ENCODE results near the gene ACAP2. TPM values are rescaled to one million over a fixed set of nuclear protein-coding genes. Genes with fewer than 3 reads are reported as not detected.

The ACAP2 gene
- total RNA-seq, 2 experiments from 2014 or later = 54.6 to 55.7 TPM

DNA sequence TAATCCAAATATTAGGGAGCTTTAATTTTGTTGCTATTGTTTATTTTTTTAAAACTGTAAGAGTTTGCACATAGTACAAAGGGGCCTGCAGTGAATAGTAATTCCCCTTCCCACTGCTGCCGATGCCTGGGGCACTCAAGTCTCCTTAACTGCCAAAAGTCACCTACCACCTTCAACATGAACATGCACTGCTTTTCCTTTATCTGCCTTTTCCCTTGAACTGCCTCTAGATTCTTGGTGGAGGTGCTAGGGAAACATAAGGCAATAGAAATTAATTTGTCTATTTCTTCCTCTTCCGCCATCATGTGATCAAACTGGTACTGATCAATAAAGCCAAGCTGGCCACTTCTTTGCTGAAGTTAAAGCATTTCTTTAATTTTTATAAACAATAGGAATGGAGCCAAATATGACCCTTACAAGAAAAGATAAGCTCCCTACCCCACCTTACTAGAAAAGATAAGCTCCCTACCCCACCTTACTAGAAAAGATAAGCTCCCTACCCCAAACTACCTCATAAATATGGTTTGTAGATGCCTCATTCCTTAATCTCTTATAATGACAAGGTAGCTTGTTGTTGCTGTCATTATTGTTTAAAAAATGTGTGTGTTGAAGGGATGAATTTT is 17.4 kb upstream of the ACAP2 start:
- POLR2A ChIA-PET = interaction anchor here (1.2 kb wide), 1 partner anchor 10 kb away, joined by 4 read pairs; no protein-coding TSS in a partner anchor
- Mint-ChIP-seq H3K36me3 (ENCODE audit: low read depth) (no peaks in the 10 kb centered on the region), H3K9me3 (no peaks in the 10 kb centered on the region), H3K4me1 (ENCODE audit: low read depth) (peaks cover 15% of the 10 kb centered on the region), H3K27me3 (no peaks in the 10 kb centered on the region), H3K27ac (no peak overlapping the region), H3K4me3 (no peak overlapping the region)
- TF ChIP-seq, protein P1, sequence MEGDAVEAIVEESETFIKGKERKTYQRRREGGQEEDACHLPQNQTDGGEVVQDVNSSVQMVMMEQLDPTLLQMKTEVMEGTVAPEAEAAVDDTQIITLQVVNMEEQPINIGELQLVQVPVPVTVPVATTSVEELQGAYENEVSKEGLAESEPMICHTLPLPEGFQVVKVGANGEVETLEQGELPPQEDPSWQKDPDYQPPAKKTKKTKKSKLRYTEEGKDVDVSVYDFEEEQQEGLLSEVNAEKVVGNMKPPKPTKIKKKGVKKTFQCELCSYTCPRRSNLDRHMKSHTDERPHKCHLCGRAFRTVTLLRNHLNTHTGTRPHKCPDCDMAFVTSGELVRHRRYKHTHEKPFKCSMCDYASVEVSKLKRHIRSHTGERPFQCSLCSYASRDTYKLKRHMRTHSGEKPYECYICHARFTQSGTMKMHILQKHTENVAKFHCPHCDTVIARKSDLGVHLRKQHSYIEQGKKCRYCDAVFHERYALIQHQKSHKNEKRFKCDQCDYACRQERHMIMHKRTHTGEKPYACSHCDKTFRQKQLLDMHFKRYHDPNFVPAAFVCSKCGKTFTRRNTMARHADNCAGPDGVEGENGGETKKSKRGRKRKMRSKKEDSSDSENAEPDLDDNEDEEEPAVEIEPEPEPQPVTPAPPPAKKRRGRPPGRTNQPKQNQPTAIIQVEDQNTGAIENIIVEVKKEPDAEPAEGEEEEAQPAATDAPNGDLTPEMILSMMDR (IDR thresholded peaks at IDR 0.05) = no peak
- intact Hi-C loops (cut with micrococcal nuclease) = no loop called here
- DNase-seq (no peak), ATAC-seq (no peak)
- CTCF ChIA-PET = interaction anchor here (0.9 to 2.1 kb wide), 4 partner anchors 11 to 189 kb away, joined by 3 to 7 read pairs (median 5); partner anchors contain the start of gene XXYLT1

DNA sequence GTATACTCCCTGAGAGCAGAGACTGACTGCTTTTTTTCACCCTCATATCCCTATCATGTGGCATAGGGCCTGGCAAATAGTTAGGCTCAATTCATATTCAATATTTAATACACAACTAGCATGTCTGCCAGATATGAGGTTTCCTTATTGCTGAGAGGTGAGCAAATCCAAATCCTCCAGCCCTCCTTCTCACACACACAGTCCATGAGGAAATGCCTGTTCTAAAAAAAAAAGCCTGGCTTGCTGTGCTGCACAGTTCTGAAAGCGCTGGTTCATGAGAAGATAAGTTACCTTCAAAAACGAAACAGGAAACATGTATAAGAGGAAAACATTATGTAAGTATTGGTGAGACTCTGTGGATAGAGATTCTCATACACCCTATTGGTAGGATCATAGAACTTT is 15.5 kb upstream of the ACAP2 start:
- ATAC-seq = peak; percentile 89

DNA sequence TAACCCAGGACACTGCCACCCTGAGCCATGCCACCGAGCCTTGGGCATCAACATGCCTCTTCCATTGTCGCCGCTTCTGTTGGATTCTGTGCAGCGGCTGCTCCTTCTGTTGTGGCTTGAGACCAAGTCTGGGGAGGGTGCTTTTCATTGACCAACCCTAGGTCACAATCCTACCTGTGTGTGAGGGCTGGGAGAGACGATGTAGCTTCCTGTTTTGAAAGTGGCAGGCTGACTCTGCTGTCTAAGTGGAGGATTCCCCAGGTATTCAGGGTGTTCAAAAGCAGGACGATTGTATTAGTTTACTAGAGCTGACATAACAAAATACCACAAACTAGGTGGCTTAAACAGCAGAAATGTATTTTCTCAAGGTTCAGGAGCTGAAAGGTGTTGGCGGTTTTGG is 13.0 kb upstream of the ACAP2 start:
- no peaks in the 10 kb centered on the region for H3K27me3 Mint-ChIP-seq
- ChIA-PET POLR2A (no interaction called here), CTCF (interaction anchor here (1.6 to 1.7 kb wide), 2 partner anchors 13 to 15 kb away, joined by 4 to 6 read pairs; partner anchors contain the start of gene ACAP2)
- H3K27ac Mint-ChIP-seq = no peak overlapping the region
- TF ChIP-seq, protein P1 (IDR thresholded peaks at IDR 0.05) = no peak
- peaks cover 19% of the 10 kb centered on the region for H3K4me1 Mint-ChIP-seq (ENCODE audit: low read depth)
- intact Hi-C loops (cut with micrococcal nuclease) = no loop called here
- ATAC-seq = no peak
- peaks cover 6% of the 10 kb centered on the region for H3K9me3 Mint-ChIP-seq
- no peak overlapping the region for H3K4me3 Mint-ChIP-seq
- H3K36me3 Mint-ChIP-seq (ENCODE audit: low read depth) = no peaks in the 10 kb centered on the region
- no peak for DNase-seq

More for the DNA sequence above, 15.5 kb upstream of the ACAP2 start:
- Mint-ChIP-seq H3K4me1 (ENCODE audit: low read depth) (peaks cover 19% of the 10 kb centered on the region), H3K27ac (peak overlapping the region; percentile 50), H3K36me3 (ENCODE audit: low read depth) (no peaks in the 10 kb centered on the region), H3K27me3 (no peaks in the 10 kb centered on the region), H3K9me3 (peaks cover 6% of the 10 kb centered on the region), H3K4me3 (no peak overlapping the region)
- ChIA-PET POLR2A (no interaction called here), CTCF (no interaction called here)
- TF ChIP-seq, protein P1 (IDR thresholded peaks at IDR 0.05) = no peak
- intact Hi-C loops (cut with micrococcal nuclease) = no loop called here
- no peak for DNase-seq

DNA sequence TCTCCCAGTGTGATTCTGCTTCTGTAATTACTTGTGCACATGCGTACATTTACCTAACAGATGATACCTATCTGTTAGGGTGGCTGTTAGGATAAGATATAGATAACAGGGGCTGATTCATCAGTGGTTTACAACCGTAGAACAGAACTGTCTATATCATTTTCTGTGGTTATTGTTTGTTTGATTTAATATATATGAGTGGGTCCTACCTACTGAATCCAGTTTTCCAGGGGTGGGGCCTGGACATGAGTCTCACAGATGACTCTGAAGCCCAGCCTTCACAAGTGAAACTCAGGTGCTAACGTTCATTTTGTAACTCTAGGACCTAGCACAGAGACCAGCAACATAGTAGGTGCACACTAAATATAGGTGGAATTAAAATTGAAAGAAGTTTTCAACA is 10.4 kb upstream of the ACAP2 start:
- POLR2A ChIA-PET = no interaction called here
- H3K27me3 Mint-ChIP-seq = no peaks in the 10 kb centered on the region
- DNase-seq (no peak), ATAC-seq (no peak)
- peaks cover 14% of the 10 kb centered on the region for H3K4me1 Mint-ChIP-seq (ENCODE audit: low read depth)
- H3K9me3 Mint-ChIP-seq = peaks cover 6% of the 10 kb centered on the region
- H3K4me3 Mint-ChIP-seq = no peak overlapping the region
- intact Hi-C loops (cut with micrococcal nuclease) = no loop called here
- no peak overlapping the region for H3K27ac Mint-ChIP-seq
- CTCF ChIA-PET = no interaction called here
- H3K36me3 Mint-ChIP-seq (ENCODE audit: low read depth) = no peaks in the 10 kb centered on the region
- TF ChIP-seq, protein P1 (IDR thresholded peaks at IDR 0.05) = no peak

DNA sequence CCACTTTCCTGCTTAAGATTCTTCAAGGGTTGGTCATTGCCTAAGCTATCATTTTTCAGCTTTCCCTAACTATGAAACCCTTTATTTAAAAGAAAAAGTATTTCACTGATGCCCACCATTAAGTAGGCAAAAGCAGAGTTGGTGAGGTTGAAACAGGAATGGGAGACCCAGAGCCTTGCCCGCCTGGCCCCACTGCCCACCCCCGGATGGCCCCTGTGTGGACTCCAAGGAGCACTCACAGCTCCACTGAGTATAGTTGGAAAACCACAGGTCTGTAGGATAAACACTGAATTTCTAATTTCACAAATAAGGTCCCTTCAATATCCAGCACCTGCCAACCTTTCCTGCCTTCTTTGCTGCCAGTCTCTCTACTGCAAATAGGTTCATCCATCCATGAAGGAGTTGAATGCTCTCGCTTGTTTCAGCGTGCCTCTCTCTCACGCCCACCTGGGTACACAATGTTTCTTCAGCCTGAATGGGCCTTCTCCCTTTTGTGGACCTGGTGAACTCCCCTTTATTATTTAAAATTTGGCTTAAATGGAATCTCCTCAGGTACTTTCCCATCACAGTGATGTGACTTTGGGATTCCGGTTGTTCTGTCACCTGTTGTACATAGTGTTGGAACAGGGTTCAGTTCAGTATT is 8.7 kb upstream of the ACAP2 start:
- intact Hi-C loops (cut with micrococcal nuclease) = no loop called here
- ATAC-seq = no peak
- Mint-ChIP-seq H3K9me3 (peaks cover 6% of the 10 kb centered on the region), H3K27ac (no peak overlapping the region), H3K4me1 (ENCODE audit: low read depth) (peaks cover 10% of the 10 kb centered on the region), H3K27me3 (no peaks in the 10 kb centered on the region), H3K4me3 (no peak overlapping the region), H3K36me3 (ENCODE audit: low read depth) (no peaks in the 10 kb centered on the region)
- TF ChIP-seq, protein P1 (IDR thresholded peaks at IDR 0.05) = no peak
- CTCF ChIA-PET = interaction anchor here (1.1 to 1.4 kb wide), 2 partner anchors 19 to 71 kb away, joined by 3 read pairs; no protein-coding TSS in a partner anchor
- no peak for DNase-seq
- POLR2A ChIA-PET = interaction anchor here (0.9 kb wide), 1 partner anchor 8 kb away, joined by 3 read pairs; no protein-coding TSS in a partner anchor

Measured in activated CD8-positive, alpha-beta T cell treated with anti-CD3 and anti-CD28 coated beads for 36 hours (primary cell).